HG03064 (cell line): Measurements from ENCODE around the gene GPHB5.
"Not testable (repeated sequence)": the region's sequence is repeated elsewhere in the genome, so short reads cannot be mapped to it uniquely, and the experiment has no call there.

ENCODE experiments used
- ATAC-seq: cut with Tn5 transposase; IDR thresholded peaks from one replicate; pipeline ENCODE4 v1.9.1; 2021; ENCODE audit warnings: low read depth; ENCODE audit not compliant: unreplicated experiment

The GPHB5 gene

GRCh38 chr14:63296060-63296563, 22.6 kb downstream of the GPHB5 start:
- ATAC-seq = no peak

- ATAC-seq = no peak
Measured at GRCh38 chr14:63295231-63295685, 23.5 kb downstream of the GPHB5 start.

DNA sequence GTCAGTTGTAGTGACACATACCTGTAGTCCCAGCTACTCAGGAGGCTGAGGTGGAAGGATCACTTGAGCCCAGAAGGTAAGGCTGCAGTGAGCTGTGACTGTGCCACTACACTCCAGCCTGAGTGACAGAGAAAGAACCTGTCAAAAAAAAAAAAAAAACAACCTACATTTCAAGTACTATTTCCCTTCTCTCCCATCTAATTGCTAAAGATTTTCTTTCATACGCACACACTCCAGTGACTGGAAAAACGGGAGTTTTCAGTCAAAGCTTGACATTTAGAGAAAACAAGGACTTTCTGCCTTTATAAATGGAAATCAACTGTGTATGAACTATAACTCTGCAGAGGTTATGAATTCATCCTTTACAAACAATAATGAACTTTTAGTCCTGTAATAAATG, 25.9 kb downstream of the GPHB5 start:
- ATAC-seq = no peak

- ATAC-seq = no peak
Measured at GRCh38 chr14:63290741-63291430, 27.8 kb downstream of the GPHB5 start.

DNA sequence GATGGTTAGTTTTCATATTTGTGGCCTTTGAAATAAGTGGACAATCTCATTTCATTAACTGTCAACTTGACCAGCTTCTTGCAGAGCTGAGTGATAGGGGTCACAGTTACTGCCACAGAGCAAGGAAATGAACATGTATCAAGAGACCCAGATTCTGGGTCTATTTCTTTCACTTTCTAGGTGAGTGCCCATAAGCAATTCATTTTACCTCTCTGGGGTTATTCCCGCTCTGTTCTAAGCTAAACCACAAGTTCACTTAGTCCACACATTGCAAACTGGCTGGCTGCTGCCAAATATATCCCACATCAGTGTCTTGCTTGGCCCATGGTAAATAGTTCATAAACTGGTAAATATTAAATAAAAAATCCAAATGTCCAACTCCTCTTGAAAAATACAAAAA, 29.9 kb downstream of the GPHB5 start:
- ATAC-seq = no peak

GRCh38 chr14:63287666-63288483, 30.9 kb downstream of the GPHB5 start:
- no peak for ATAC-seq

DNA sequence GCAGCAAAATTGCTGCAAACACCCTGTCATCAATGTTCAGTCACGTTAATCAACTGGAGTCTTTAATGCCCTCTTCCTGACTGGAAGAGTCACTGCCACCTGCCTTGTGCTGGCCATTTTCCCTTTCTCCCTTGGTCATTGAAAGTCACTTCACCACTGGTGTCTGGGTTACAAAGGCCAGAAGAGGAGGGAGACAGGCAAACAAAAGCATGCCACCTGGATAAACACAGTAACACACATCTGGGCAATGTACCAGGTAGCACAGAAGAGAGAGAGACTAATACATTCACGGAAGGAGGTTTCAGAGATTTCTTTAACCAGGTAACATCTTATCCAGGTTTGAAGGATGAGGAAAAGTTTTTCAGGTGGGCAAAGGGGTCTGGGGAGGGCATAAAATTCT, 32.7 kb downstream of the GPHB5 start:
- ATAC-seq = no peak

DNA sequence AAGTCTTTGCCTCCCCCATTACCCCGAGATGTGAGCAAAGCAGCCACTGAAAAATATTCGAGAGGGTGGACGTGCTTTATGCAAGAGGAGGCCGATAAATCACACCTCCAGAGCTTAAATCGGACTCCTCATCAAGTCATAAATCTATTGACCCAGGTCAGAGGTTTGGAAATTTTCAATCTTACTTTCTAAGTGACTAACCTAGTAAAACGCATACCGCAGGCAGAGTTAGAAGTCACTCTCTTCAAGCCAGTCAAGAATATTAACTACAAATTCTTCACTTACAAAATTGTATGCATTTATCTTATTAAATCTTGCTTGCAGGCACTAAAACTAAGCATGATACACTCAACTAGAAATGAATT, 34.9 kb downstream of the GPHB5 start:
- no peak for ATAC-seq

DNA sequence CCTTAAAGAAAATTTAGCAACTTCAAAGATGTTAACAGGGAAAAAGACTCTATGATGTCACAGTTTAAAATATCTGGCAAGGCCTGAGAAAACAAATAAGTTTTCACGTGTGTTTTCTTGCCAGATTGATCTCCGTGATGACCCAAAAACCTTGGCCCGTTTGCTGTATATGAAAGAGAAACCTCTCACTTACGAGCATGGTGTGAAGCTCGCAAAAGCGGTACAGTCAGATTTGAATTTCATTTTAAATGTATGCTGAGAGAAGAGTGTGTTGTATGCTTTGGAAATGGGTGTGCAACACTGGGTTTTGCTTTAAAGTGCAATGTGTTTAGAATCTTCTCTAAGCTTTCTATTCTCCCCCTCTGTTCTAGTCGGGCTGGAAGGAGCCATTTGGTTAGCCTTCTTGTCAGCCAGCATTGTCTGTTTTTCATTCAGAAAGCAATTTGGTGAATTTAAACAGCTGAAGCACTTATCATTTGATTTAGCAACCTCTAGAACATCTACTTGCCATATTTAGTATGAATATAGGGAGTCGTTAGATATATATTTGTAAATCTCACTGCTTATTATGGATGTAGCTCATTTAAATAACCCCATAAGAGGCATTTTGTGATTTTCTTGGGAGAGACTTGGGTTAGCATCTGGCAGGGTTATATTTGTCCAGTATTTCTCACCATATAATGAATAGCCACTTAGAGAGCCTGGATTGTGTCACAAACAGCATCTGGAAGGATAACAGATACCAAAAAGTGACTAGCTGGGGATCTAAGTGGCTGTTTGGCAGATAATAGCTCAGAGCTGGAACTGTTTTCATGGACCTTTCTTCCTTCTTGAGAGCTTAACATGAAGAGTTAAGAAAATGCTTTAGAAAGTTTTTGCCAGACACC, 35.5 kb downstream of the GPHB5 start:
- ATAC-seq = no peak

DNA sequence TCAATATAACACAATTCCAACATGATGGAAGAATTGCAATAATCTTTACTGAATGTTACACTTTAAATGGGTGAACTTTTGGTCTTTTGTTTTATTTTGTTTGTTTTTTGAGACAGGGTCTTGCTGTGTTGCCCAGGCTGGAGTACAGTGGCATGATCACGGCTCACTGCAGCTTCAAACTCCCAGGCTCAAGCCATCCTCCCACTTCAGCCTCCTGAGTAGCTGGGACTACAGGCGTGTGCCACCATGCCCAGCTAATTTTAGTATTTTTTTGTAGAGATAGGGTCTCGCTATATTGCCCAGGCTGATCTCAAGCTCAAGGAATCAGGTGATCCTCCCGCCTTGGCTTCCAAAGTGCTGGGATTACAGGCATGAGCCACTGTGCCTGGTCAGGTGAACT, 38.8 kb downstream of the GPHB5 start:
- not testable (repeated sequence) for ATAC-seq

GRCh38 chr14:63277591-63278183, 41.0 kb downstream of the GPHB5 start:
- no peak for ATAC-seq

- no peak for ATAC-seq
Measured at GRCh38 chr14:63276492-63277342, 42.0 kb downstream of the GPHB5 start.

DNA sequence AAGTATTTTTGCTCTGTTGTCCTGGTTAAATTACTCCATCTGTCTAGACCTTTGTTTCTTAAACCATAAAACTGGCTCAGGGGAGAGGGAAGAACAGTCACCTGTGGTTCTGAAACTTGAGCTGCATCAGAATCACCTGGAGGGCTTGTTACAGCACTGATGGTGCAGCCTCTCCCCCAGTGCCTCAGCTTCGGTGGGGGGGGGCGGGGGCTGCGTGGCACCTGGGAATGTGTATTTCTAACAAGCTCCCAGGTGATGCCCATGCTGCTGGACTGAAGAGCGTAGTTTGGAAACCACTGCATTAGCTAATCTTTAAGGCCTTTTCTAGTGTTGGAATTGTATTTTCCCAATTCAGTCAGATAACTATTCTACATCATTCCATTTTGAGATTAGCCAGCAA, 42.7 kb downstream of the GPHB5 start:
- no peak for ATAC-seq

DNA sequence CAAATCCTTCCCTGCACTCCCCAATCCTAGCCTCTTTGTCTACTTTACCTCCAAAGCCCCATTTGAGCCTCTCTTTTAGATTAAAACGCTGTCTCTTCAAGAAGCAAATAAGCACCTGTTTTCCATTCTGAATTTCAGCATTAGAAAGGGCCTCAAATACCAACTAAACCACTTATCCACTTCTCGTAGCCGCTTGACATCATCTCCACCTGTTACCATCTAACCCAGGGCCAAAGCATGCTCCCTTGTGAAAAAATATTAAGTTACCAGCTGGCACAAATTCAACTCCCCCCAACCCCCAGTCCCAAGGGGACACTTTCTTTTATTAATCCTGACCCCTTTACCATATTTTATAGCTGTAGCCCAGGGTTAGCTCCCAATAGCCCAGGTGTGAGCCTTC, 43.1 kb downstream of the GPHB5 start:
- no peak for ATAC-seq

DNA sequence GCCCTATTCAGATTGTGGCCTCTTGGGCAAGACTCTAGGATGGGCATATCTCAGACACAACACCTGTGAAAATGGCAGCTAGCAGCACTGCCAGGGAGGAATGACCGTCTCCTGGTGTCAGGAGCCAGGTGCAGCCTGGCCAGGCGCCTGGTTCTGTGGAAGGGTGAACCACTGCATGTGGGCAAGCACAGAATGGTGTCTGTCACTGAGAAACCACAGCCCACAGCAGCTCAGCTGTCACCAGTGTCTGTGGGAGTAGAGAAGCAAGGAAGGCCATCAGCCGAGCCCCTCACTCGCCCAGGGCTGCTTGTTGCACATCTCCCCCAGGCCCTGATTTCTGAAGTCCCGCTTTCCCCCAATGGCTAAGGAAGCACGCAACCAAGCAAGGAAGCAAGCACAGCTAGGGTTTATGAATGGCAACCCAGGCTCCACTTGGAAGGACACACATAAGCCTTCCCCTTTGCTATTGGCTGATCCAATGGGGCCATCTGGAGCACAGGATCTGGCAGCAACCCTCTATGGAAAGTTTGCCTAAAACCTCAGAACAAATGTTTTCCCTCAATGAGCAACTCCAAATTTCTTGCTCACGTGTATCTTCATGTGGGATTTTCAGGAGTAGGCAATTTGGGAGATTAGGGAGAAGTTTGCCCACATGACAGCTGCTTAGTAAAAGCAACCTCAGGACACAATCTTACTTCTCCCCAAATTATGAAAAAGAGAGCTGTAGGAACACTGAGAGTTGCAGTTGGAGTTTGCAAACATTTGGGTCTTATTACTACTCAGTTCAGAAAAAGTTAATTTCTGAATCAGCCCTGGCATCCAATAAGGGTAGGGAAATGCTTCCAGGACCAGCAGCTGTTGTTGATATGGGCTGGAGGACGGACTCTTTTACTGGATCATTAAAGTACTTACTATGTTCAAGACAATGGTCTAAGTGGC, 44.7 kb downstream of the GPHB5 start:
- no peak for ATAC-seq

GRCh38 chr14:63273129-63273528, 45.6 kb downstream of the GPHB5 start:
- no peak for ATAC-seq

DNA sequence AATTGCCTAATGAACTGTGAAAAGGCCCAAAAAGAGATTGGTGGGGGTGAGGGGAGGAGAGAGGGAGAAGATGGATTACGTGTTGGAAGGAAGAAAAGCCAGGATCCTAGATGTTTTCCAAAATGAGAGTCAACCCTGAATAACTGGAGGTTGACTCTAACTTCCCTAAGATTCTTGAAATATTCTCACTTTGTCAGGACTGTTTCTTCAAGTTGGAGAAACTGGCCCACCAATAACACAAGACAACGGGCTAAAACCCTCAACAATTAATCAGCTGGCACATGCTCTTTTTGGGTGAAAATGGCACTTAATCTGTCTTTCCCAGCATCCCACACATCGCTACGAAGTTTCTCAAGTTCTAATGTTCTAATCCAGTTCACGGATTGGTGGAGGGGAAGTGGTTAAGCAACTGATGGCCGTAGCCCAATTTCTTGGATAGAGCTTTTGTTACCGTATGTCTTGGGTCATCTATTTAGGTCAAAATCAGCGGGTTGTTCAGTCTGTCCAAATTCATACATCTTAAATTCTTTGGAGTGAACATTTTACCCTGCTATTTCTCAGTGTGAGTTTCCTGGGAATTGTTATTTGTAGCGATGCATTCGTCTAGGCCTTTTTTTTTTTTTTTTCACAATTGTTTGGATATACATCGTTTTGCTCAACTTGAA, 49.0 kb downstream of the GPHB5 start:
- ATAC-seq = no peak

GRCh38 chr14:63268771-63269170, 50.0 kb downstream of the GPHB5 start:
- no peak for ATAC-seq
